Muscle layer of duodenum (tissue), 2 donors: ENCODE data around the gene TYW1B.
"Not testable (repeated sequence)": the region's sequence is repeated elsewhere in the genome, so short reads cannot be mapped to it uniquely, and the experiment has no call there.

Source experiments
- H3K27ac ChIP-seq: one replicate; pipeline ENCODE4 v1.7.0; 2013; ENCODE audit warnings: mild to moderate bottlenecking, low read length
- H3K27me3 ChIP-seq: one replicate; pipeline ENCODE4 v1.7.0; 2013; ENCODE audit warnings: low read depth, mild to moderate bottlenecking, control low read depth, low read length
- H3K36me3 ChIP-seq, 2 donors: one replicate each; pipeline ENCODE4 v1.7.0; 2013; ENCODE audit warnings: low read length in 2 of 2, control low read depth in 1 of 2, mild to moderate bottlenecking in 1 of 2; ENCODE audit not compliant: insufficient read depth in 2 of 2, control insufficient read depth in 1 of 2
- H3K4me1 ChIP-seq, 2 donors: one replicate each; pipeline ENCODE4 v1.7.0; 2013; ENCODE audit warnings: low read length in 2 of 2, mild to moderate bottlenecking in 2 of 2, control low read depth in 1 of 2, moderate library complexity in 1 of 2; ENCODE audit not compliant: insufficient read depth in 2 of 2, control insufficient read depth in 1 of 2
- H3K4me3 ChIP-seq, 2 donors: one replicate each; pipeline ENCODE4 v1.7.0; 2013; ENCODE audit warnings: low read length in 2 of 2, low read depth in 1 of 2, mild to moderate bottlenecking in 1 of 2
- H3K9me3 ChIP-seq, 2 donors: one replicate each; pipeline ENCODE4 v1.7.0; 2013; ENCODE audit warnings: low read length in 2 of 2, control low read depth in 1 of 2, mild to moderate bottlenecking in 1 of 2; ENCODE audit not compliant: control insufficient read depth in 1 of 2
- donor health status: healthy.

TYW1B gene

GRCh38 chr7:72837291-72837690 lies 9.3 kb upstream of the TYW1B start:
- not testable (repeated sequence) for H3K4me3 ChIP-seq, H3K4me1 ChIP-seq, H3K27ac ChIP-seq, H3K27me3 ChIP-seq, H3K9me3 ChIP-seq
- H3K36me3 ChIP-seq: peaks cover 4 to 31% of the 10 kb centered on the region in 2 donors

- not testable (repeated sequence) for H3K27me3 ChIP-seq, H3K27ac ChIP-seq, H3K9me3 ChIP-seq
- Histone ChIP-seq H3K36me3 (peaks cover 4 to 25% of the 10 kb centered on the region in 2 donors), H3K4me3 (peak overlapping the region; percentile 76 to 80), H3K4me1 (peaks cover 0 to 14% of the 10 kb centered on the region in 2 donors)
Measured at GRCh38 chr7:72830567-72830966, 2.6 kb upstream of the TYW1B start.

GRCh38 chr7:72829687-72830354 lies 1.8 kb upstream of the TYW1B start:
- peaks cover 0 to 14% of the 10 kb centered on the region in 2 donors for H3K4me1 ChIP-seq
- not testable (repeated sequence) for H3K27me3 ChIP-seq, H3K9me3 ChIP-seq
- H3K36me3 ChIP-seq: peaks cover 4 to 25% of the 10 kb centered on the region in 2 donors
- H3K27ac ChIP-seq: peak overlapping the region; percentile 94
- peak overlapping the region; percentile 76 to 80 for H3K4me3 ChIP-seq

GRCh38 chr7:72829291-72829686 lies 1.3 kb upstream of the TYW1B start:
- Histone ChIP-seq H3K36me3 (peaks cover 4 to 21% of the 10 kb centered on the region in 2 donors), H3K27ac (peak overlapping the region; percentile 94), H3K4me3 (peak overlapping the region; percentile 76 to 80), H3K4me1 (peaks cover 0 to 14% of the 10 kb centered on the region in 2 donors)
- not testable (repeated sequence) for H3K9me3 ChIP-seq, H3K27me3 ChIP-seq

GRCh38 chr7:72823765-72824732 lies 4.0 kb downstream of the TYW1B start:
- H3K36me3 ChIP-seq, H3K27me3 ChIP-seq, H3K4me3 ChIP-seq, H3K9me3 ChIP-seq, H3K27ac ChIP-seq, H3K4me1 ChIP-seq: not testable (repeated sequence)

GRCh38 chr7:72822497-72822896 lies 5.5 kb downstream of the TYW1B start:
- not testable (repeated sequence) for H3K36me3 ChIP-seq, H3K27ac ChIP-seq, H3K9me3 ChIP-seq, H3K4me3 ChIP-seq, H3K4me1 ChIP-seq, H3K27me3 ChIP-seq

- not testable (repeated sequence) for H3K27ac ChIP-seq, H3K27me3 ChIP-seq, H3K9me3 ChIP-seq, H3K4me3 ChIP-seq, H3K36me3 ChIP-seq, H3K4me1 ChIP-seq
Measured at GRCh38 chr7:72818663-72819361, 9.2 kb downstream of the TYW1B start.

GRCh38 chr7:72817661-72818060 lies 10.3 kb downstream of the TYW1B start:
- not testable (repeated sequence) for H3K27ac ChIP-seq, H3K27me3 ChIP-seq, H3K4me1 ChIP-seq, H3K9me3 ChIP-seq, H3K4me3 ChIP-seq, H3K36me3 ChIP-seq

- H3K27me3 ChIP-seq, H3K27ac ChIP-seq, H3K4me1 ChIP-seq, H3K36me3 ChIP-seq, H3K4me3 ChIP-seq, H3K9me3 ChIP-seq: not testable (repeated sequence)
Measured at GRCh38 chr7:72816370-72817157, 11.4 kb downstream of the TYW1B start.

GRCh38 chr7:72810437-72810836 lies 17.6 kb downstream of the TYW1B start:
- not testable (repeated sequence) for H3K27ac ChIP-seq, H3K4me3 ChIP-seq, H3K4me1 ChIP-seq, H3K9me3 ChIP-seq, H3K27me3 ChIP-seq
- H3K36me3 ChIP-seq: peaks cover 6 to 15% of the 10 kb centered on the region in 2 donors

- H3K36me3 ChIP-seq: peaks cover 6 to 19% of the 10 kb centered on the region in 2 donors
- H3K4me1 ChIP-seq, H3K27ac ChIP-seq, H3K4me3 ChIP-seq, H3K27me3 ChIP-seq, H3K9me3 ChIP-seq: not testable (repeated sequence)
Measured at GRCh38 chr7:72808511-72808910, 19.5 kb downstream of the TYW1B start.
